HG02798 (cell line): Measurements from ENCODE around the gene PMEPA1.

Experiments used
- ATAC-seq: cut with Tn5 transposase; IDR thresholded peaks from one replicate; pipeline ENCODE4 v1.9.1; 2021; ENCODE audit warnings: mild to moderate bottlenecking; ENCODE audit not compliant: unreplicated experiment, poor library complexity

Gene PMEPA1

DNA sequence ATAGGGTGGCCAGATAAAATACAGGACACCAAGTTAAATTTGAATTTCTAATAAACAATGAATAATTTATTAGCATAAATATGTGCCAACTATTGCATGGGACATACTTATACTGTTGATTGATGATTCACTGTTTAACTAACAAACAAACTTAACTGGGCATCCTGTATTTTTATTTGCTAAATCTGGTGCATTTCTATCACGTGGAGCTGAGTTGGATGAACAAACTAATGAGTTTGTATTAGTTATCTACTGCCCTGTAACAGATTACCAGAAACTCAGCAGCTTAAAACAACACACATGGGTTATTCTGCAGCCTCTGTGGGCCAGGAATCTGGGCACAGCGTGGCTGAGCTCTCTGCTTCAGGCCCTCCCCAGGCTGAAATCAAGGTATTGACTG lies 28.2 kb upstream of the PMEPA1 start:
- no peak for ATAC-seq

DNA sequence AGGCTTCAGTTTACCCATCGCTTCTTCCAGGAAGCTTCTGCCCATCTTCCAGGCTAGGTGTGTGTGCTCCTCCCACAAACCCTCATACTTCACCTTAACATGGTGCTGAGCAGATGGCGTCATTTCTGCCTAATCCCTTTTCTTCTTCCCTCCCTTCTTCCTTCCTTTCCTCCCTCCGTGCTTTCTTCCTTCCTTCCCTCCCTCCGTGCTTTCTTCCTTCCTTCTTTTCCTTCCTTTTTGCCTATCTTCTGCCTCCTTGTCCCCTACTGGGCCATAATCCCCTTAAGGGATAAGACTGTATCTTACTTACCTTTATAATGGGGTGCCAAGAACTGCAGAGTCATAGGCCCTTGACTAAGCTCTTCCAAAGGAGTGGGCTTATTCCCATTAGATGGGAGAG lies 27.5 kb upstream of the PMEPA1 start:
- no peak for ATAC-seq

DNA sequence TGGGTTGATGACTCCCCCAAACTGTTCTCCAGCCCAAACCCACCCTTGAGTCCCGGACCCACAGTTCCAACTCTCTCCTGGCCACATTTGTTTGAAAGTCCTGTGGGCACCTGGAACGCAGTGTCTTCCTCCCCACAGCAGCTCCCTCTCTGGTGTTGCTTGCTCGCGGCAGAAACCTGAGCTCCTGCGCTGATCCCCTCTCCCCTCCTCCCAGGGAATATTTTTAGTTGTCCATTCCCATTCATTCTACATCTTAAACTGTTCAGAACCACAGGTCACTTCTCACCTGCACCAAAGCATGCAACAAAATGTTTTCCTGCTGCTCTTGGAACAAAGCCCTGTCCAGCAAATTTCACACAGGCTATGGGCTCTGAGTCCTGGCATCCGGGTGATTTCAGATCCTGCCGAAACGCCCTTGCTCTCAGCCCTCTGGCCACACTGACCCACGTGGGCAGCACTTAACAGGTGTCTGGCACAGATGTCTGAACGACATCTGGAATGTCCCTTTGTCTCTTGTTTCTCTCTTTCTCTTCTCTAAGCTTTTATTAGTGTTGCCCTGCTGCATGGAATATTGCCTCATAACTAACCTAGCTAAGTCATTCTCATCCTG lies 27.0 kb upstream of the PMEPA1 start:
- no peak for ATAC-seq

DNA sequence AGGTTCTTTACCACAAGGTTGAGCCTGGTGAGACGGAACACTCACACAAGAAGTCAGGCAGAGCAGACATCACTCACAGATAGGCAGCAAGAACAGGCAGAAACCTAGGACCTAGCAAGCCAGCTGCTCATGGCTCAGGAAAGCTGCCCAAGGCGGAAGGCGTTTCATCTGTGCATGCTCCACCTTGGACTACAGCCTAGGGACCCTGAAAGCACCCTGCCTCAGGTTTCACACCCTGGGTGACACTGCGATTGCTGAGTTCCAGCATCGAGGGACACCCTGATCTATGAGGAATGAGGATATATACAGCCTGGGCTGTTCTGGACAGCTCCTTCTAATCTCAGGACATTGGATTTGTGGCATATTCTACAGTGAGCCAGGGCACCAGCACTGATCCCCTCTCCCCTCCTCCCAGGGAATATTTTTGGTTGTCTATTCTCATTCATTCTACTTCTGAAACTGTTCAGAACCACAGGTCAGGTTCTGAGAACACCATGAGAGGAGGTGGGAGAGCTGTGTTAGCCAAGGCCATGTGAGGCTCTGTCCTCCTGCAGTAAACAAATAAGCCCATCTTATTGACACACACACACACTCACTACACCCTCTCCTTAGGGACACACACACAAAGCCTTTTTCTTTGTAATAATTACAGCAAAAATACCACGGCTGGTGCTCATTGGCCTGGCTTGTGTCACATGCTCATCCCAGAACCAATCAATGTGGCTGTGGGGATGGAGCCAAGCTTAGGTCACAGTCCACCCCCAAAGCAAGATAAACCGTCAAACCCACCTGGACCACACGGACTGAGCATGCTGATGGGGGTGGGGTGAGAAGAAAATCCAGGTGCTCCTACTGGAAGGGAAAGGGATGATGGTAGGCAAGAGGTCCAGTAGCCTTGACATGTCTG lies 26.3 kb upstream of the PMEPA1 start:
- ATAC-seq, result no peak

DNA sequence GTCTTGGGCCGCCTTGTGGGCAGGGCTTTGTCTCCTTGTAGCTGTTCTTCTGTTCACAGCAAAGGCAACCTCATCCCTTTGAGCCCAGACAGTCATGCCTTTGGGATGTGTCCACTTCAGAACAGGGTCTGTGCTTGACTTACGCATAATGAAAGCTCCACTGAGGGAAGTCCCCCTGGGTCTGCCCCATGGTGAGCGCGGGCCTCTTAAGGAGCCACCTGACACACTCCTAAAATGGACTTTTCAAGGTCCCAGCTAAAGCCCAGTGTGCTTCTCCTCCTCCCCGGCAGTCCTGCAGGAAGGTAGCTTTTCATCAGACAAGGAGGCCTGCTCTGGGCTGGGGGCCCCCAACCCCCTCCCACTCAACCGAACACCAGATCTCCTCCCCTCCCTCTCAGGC lies 24.9 kb upstream of the PMEPA1 start:
- no peak for ATAC-seq

DNA sequence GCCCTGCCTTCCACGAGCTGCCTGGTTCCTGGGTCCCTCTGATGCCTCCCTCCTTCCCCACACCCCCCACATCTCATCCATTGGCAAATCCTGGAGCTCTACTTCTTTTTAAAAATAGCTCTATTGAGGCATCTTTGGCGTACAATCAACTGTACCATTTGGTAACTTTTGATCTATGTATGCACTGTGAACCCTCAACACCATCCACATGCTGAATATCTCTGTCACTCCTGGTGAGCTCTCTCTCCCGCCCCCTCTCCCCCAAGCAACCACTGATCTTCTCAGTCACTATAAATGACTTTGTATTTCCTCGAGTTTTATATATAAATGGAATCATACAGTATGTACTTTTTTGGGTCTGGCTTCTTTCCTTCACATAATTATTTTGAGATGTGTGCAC lies 22.4 kb upstream of the PMEPA1 start:
- no peak for ATAC-seq

DNA sequence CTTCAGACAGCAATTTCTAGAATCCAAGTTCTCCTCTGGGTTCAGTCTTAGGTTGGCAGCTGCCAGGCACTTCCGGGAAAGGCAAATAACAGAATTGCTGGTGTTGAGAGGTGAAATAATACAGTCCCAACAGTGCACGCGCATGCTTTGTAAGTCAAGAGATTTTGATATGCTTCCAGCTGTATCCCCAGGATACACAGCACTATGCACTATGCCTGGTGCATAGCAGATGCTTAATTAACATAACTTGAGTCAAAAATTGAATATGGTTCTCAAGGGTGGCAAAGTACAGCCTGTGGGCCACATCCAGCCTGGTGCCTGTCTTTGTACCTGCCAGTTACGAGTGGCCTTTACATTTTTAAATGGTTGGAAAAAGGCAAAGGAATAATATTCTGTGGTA lies 18.9 kb upstream of the PMEPA1 start:
- no peak for ATAC-seq

DNA sequence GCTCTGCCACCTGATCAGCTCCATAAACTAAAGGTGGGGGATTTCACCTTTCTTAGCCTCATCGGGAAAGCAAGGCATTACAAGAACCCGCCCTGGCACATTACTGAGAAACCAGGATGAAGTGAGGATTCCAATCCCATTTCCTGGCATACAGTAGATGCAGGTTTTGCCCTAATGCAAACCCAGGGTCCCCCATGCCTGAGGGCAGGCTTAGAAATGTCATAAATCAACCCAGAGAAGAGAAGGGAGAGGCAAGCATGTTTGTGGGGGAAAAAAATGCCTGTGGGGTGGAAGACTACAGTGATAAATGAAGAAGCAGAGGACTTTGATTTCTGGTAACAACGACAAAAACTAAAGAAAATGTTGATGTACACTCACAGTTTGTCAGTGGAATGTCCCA lies 18.0 kb upstream of the PMEPA1 start:
- no peak for ATAC-seq

DNA sequence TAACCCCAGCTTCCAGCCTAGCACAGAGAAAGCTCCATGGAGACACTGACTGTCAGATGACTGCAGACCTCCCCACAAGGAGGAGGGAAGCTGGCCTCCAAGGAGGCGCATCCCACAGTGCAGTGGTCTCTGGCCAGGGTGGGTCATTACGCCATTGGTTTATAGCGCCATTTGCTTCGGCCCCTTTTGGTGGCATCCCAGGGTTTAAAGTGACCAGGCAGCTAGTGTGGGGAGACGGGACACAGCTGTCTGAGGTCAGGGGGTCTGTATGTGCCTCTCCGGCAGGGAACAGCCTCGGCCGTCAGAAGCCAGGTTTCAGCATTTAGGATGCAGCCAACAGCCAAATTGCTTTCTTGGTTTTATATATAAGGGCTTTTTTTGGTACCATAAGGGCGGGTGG lies 15.8 kb upstream of the PMEPA1 start:
- no peak for ATAC-seq

DNA sequence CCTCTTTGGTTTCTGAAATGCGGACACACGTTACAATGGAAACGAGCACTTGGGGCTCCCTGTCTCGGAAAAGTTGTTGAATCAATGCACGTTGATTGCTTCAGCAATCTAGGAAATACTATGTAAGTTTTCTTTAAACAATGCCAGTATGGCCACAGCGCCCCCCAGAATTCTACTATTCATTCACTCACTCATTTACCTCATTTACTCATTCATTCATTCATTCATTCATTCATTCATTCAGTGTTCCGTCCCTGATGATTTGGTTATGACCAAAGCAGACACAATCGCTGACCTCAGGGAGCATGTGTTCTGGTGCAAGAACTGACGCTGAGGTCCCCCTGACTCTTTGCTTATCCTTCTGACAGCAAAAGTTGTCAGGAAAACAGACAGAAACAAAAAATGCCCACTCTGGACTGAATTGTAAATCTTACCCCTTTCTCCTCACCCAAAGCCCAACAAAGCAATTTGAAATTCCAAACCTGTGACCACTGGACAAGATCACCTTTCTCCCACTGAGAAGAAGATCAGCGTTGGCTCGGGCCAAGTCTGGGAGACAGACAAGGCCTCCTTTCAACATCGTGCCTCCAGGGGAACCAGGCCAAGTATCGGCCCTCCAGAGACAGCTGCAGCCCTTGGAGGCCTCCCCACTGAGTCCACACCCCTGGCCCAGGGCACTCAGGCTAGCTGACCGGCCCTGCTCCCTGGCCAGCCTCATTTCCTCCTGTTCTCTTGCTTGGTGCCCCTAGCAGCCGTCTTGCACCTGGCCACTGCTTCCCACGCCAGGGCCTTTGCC lies 15.0 kb upstream of the PMEPA1 start:
- no peak for ATAC-seq

DNA sequence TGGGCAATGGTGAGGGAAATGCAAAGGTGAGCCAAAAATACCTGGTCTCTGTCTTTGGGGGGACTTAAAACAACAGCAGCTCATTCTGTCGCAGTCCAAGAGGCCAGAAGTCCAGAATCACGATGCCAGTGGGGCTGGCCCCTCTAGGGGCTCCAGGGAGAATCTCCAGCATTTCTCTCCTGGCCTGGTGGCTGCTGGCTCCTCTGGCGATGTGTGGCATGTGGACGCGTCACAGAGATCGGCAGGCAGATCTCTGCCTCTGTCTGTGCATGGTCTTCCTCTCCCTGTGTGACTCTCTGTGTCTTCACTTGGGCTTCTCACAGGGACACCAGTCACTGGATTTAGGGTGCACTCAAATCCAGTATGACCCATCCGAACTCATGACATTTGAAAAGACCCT lies 14.0 kb upstream of the PMEPA1 start:
- ATAC-seq, result no peak

DNA sequence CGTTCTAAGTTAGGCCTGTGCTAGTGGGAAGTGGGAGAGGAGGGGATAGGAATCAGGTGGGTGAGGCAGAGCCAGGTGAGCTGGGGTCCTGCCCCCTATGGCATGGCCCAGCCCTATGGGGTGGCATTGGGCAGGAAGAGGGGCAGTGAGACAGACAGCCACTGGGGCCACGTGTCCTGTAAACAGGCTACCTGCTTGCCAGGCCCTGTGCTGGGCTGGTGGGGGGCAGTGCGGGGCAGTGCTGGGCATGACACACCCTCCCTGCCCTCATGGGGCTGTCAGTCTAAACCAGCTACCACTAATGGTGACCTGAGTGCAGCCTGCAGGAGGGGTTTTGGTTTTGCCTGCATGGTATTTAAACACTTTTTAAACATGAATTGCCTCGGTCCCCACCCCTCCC lies 10.1 kb upstream of the PMEPA1 start:
- ATAC-seq, result no peak

DNA sequence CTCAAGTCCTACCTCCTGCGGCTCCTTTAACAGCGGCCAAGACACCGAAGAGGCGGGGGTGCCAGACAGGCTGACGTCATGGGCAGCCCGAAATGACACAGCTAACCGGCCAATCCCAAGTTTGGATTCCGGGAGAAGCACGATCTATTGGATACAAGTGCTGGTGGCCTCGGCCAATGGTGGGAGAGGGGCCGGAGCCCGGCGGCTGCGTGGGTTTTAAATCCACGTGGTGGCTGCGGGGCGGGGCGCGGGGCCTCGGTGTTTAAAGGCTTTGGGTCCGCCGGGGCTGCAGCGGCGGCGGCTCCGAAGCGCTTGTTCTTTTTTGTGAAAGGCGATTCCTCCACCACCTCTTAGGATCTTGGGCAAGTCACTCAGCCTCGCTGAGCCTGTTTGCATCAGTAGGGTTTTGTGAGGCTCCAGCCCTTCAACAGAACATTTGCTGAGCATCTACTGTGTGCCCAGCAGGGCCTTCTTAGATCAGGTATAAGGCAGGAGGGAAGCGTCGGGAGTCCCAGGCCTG lies 8.7 kb upstream of the PMEPA1 start:
- ATAC-seq, result peak; percentile 94

DNA sequence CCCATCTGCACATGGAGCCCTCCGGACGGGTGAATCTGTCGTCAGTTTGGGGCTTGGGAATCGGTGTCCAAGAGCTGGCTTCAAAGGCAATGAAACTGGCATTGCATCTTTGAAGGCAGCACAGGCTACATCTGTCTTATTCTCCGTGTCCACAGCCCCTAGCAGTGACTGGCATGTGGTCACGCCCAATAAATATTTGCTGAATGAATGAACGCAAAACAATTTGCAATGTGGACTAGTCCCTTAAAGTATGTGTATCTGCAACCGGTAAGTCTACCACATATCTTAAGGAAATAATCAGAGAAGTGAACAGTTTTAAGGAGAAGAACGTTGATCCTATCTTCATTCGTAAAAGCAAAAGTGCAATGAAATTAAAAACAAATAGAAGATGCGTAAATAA lies 8.0 kb upstream of the PMEPA1 start:
- ATAC-seq, result no peak

DNA sequence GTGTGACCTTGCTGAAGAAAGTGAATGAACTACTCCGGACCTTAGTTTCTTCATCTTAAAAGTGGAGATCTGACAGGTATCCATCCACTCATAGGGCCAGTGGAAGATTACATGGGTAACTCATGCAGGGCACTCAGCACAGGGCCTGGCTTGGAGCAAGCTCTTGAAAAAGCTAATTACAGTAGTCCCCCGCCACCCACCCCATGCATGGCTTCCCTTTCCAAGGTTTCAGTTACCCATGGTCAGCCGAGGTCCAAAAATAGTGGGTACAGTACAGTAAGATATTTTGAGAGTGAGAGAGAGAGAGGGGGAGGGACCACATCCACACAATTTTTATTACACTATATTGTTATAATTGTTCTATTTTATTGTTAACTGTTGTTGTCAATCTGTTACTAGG lies 7.1 kb upstream of the PMEPA1 start:
- no peak for ATAC-seq

DNA sequence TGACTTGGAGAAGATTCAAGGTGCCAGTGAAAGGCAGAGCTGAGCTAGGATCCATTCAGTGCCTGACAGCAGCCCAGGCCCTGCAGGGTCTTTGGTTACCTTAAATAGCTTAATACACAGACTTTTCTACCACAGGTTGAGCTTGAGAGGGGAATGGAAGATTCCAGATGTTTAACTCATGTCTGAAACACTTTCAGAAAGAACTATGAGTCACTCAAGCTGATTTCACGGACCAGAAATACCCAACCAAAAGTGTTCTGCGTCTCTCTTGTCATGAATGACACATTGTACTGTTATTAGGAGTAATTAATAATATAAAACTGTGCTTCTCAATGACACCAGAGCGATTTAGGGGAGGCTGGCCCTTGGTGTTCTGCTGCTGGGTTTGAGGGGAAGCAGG lies 6.4 kb upstream of the PMEPA1 start:
- no peak for ATAC-seq

DNA sequence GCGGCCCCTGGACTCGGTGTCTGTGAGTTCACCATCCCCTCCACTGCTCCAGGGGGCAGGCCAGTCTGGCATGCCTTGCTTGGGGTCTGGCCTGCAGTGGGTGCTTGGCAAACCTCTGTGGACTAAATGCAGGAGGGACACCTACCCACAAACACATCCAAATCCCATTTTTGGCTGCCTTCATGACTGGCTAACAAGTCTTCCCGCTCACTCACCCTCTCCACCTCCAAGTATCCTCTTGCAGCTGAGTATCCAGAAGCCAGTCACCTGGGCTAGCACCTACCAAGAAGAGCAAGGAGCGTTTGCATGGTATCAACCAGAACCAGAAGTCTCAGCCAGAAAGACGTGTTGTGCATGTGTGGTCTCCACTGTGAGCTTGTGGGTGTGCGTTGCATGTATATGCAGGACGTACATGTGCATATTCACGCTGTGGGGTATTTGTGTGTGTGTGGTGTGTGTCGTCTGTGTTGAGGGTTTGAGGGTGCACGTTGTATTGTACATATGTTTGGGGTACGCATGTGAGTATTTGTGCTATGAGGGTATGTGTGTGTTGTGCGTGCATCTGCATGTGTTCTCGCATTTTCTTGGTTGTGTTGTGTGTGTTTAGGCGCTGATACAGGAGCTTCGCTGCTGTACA lies 5.6 kb upstream of the PMEPA1 start:
- ATAC-seq, result no peak

DNA sequence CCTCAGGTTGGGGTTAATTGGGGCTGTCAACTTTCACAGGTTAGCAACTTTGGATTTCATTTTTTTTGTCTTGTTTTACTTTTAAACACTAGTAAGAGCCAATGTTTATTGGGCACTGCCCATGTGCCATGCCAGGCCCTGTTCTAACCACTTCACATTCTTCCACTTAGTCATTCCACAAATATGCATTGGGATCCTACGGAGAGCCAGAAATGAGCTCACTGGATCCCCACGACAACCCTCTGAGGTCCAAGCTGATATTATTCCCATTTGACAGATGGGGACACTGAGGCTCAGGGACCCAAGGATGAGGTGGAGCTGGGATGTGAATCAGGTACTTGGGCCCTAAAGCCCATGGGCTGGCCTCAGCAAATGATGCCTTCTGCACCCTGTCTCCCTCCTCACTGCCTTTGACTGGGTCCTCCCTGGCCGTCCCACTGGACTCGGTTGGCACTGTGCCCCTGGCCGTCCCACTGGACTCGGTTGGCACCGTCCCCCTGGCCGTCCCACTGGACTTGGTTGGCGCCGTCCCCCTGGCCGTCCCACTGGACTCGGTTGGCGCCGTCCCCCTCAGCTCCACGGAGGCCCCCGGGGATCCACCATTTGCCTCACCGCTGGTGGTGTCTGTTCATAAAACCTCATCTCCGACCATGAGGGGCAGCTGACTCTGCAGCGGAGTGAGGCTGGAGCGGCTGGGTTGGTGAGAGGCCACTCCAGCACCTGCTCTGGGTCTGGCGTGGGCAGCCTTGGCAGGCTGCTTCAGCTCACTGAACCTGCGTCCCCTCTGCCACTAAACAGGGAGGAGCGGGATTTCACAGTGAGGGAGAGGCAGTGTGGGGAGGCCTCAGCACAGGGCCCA lies 4.8 kb upstream of the PMEPA1 start:
- ATAC-seq, result no peak

DNA sequence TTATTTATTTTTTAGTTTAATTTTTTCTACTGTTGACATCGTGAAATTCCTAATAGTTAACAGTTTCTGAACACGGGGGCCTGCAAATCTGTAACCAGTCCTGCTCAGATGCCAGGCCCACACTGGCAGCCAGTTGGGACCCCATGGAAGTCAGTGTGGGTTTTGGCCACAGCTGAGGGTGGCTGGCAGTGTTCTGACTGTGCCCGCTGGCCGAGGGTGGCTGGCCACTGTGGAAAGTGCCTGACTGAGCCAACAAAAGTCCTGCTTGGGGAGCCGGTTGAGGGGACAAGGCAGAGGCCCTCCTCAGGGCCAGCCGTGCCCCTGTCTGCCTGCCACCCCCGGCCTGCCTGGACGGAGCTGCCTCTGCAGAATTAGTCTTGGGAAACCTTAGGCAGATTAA lies 4.1 kb upstream of the PMEPA1 start:
- no peak for ATAC-seq

DNA sequence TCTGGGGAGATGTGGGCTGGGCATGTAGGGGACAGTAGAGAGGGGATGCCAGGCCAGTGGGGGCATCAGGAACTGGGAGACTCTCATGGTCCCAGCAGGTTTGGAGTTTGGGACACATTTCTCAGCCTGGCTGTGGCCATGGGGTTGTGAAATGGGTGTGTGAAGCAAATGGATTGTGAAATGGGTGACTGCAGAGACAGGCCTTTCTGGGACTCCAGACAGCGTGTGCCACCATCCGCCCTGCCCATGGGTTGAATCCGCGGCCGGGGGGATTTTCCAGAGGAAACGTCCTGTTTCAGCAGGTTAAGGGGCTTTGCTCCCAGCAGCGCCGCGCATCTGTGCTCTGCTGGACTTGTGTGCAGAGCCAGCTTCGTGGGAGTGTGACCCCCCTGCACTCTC lies 3.7 kb upstream of the PMEPA1 start:
- ATAC-seq, result no peak
